Mammary epithelial cell (primary cell): Measurements from ENCODE around the gene NUDT2.
"Not testable (repeated sequence)": the region's sequence is repeated elsewhere in the genome, so short reads cannot be mapped to it uniquely, and the experiment has no call there.

Experiments used
- EZH2 ChIP-seq: IDR thresholded peaks from 2 replicates; pipeline ENCODE4 v1.6.1; 2012; ENCODE audit warnings: low read length, inconsistent platforms, borderline replicate concordance
- TF ChIP-seq, protein P1 (sequence below), 2 donors: IDR thresholded peaks in 1 of 2; conservative IDR thresholded peaks in 1 of 2; 2 replicates each; pipeline ENCODE4 v1.5.1; 2011 to 2012; ENCODE audit warnings: inconsistent platforms in 2 of 2, low read length in 2 of 2, mild to moderate bottlenecking in 2 of 2, control low read depth in 1 of 2, low read depth in 1 of 2; ENCODE audit not compliant: insufficient read depth in 1 of 2; ENCODE audit errors: extremely low read depth in 1 of 2

- TF ChIP-seq, protein P1, sequence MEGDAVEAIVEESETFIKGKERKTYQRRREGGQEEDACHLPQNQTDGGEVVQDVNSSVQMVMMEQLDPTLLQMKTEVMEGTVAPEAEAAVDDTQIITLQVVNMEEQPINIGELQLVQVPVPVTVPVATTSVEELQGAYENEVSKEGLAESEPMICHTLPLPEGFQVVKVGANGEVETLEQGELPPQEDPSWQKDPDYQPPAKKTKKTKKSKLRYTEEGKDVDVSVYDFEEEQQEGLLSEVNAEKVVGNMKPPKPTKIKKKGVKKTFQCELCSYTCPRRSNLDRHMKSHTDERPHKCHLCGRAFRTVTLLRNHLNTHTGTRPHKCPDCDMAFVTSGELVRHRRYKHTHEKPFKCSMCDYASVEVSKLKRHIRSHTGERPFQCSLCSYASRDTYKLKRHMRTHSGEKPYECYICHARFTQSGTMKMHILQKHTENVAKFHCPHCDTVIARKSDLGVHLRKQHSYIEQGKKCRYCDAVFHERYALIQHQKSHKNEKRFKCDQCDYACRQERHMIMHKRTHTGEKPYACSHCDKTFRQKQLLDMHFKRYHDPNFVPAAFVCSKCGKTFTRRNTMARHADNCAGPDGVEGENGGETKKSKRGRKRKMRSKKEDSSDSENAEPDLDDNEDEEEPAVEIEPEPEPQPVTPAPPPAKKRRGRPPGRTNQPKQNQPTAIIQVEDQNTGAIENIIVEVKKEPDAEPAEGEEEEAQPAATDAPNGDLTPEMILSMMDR (conservative IDR thresholded peaks at IDR 0.05 in 1 of 2, IDR thresholded peaks at IDR 0.05 in 1 of 2; ENCODE audit: extremely low read depth in 1 of 2, insufficient read depth in 1 of 2, low read depth in 1 of 2, low read length in 2 of 2) = not testable (repeated sequence)
- not testable (repeated sequence) for TF ChIP-seq EZH2
Observed at GRCh38 chr9:34338079-34338478, 8.7 kb downstream of the NUDT2 start.
